Heart left ventricle (tissue), 13 donors: ENCODE measurements around the gene NUDT14.

Source experiments
- CTCF ChIP-seq, 12 donors: fragments of 200-600 bp; sonication (generic) in 4 of 12; IDR thresholded peaks; one replicate each; pipeline versions ENCODE4 v1.5.0 to v1.8.0; 2018 to 2022; ENCODE audit warnings: antibody characterized with exemption in 12 of 12, mild to moderate bottlenecking in 5 of 12
- POLR2A ChIP-seq, 2 donors: fragments of 450-650 bp; IDR thresholded peaks; one replicate each; pipeline ENCODE4 v1.6.1; 2017; ENCODE audit warnings: antibody characterized with exemption in 2 of 2, mild to moderate bottlenecking in 2 of 2, moderate library complexity in 2 of 2
- donor health status: ischemic (EF 13 %, LVEDD 7.1; RV severe dilation, severe dysfunction).
- donor health status: DM: no; HTN: yes; CAD: no.
- donor health status: DM: no; HTN: no; CAD: no.
- donor health status: ischemic (EF 25% LVEDD 6.9; RV normal size, moderate dysfunction).
- donor health status: ischemic (EF 25% LVEDD 5.7; RV mildly dilated, moderate dysfunction).
- donor health status: ischemic (EF 35%, LVEDD 5.7; RV mildly dilated, moderate dysfunction).
- donor health status: nonischemic (EF 11% LVEDD 7.7; RV severe dilation, severe dysfunction).
- donor health status: DM: yes; HTN: yes; CAD: no.
- donor health status: PGD.
- donor health status: ischemic (EF 29% LVEDD 5.4; RV normal size, mild dysfunction).
- donor health status: nonischemic (EF 23%, LVEDD 6.1; RV moderate dilation, normal function).

GRCh38 chr14:105178069-105178867, 2.8 kb downstream of the NUDT14 start:
- TF ChIP-seq CTCF (IDR thresholded peaks at IDR 0.05) (no peak), POLR2A (IDR thresholded peaks at IDR 0.05) (no peak)
